ENCODE data around the gene NPC2.

GRCh38 chr14:74527736-74528280 is 34.7 kb upstream of the NPC2 start:
- TF ChIP-seq GATA2 (IDR thresholded peaks at IDR 0.05; ENCODE audit: low read depth, low read length) (no peak), GATA3 (IDR thresholded peaks at IDR 0.05; ENCODE audit: low read depth, low read length) (no peak)
